NCI-H1694 (cell line): Measurements from ENCODE around the gene TMBIM1.

Source experiments
- DNase-seq: peaks from one replicate; lab custom pipeline; 2025; lab: John Stamatoyannopoulos, UW

TMBIM1 gene

DNA sequence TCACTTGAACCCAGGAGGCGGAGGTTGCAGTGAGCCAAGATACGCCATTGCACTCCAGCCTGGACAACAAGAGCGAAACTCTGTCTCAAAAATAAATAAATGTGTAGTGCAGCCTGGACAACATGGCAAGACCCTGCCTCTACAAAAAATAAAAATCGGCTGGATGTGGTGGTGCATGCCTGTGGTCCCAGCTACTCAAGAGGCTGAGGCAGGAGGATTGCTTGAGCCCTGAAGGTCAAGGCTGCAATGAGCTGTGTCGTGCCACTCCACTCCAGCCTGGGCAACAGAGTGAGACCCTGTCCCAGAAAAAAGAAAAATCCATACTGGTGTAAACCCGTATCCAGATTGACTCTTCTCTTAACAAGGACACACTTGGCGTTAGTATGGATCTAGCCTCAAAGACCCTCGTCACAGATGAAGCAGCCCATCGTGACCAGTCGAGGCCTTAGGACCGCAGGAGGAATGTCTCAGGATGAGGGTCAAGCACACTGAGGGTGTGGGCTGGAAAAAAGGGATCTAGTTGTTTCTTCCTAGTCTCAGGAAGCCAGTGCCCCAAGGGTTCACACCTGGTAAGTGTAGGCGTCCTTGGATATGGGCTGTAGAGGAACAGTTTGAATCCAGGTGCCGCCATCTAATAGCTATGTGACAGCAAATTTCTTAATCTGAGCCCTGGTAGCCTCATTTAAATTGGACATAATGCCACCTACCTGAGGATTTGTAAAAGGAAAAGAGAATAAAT, 35.5 kb downstream of the TMBIM1 start:
- DNase-seq = no peak

DNA sequence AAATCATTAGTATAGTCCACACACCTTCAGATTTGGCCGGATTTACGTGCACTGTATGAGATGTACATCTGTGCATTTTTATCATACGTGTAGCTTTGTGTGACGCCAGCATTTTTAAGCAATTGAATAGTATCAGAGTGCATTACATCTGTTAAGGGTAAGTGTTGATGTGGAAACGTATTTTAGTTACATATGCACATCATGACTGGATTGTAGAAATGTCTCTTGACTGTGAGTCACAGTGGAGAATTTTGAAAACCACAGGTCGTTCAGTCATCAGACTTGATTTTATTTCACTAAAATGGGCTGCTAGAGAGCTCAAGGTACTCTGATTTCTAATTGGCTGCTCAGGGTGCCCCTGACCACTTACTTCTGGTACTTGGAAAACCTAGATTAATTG, 36.9 kb downstream of the TMBIM1 start:
- DNase-seq = no peak

DNA sequence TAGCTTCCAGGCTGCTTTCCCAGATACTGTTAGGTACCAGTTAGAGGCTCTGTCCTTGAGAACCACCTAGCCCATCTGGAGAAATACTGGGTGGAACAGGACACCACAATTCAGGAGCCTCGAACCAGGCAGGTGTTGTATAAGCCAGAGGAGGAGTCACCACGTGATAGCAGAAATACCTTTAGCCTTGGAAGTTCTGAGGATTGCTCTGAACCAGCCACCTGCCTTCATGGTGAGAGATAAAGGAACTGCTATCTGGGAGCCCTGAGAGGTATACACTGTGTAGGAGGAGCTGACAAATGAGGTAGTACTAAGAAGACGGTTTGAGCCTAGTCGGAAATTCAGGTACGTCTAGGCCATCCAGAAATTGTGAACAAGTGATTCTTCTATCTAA, 39.1 kb downstream of the TMBIM1 start:
- no peak for DNase-seq

DNA sequence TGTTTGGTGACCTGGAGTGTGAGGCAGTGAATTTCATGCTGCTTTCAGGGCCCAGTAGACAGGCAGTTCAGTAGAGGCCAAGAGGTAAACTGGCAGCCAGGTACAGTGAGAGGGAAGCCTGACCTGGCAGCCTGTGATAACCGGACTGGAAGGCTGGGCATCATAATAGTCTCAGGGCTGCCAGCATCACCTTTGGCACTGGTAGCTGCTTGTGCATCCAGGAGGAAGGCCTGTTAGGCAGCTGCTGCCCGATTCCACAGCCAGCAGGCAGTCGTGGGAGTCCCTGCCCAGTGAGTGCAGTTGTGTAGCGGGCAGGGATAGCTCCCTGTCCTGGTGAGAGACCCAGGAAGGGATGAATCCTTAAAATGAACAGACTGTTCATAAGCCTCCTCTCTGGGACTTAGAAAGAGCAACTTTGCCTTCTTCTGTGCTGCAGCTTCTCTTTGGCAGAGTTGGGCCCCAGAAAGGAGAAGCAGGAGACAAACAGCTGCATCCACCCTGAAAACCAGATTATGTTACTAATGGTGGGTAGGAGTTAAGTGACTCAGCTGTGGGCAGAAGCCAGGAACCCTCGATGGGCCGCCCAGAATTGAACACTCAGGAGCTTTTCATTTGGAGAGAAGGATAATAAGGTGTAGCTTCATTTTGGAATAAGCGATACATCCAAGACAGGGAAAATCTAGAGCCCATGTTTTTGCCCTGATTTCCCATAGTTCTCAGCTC, 39.6 kb downstream of the TMBIM1 start:
- no peak for DNase-seq

DNA sequence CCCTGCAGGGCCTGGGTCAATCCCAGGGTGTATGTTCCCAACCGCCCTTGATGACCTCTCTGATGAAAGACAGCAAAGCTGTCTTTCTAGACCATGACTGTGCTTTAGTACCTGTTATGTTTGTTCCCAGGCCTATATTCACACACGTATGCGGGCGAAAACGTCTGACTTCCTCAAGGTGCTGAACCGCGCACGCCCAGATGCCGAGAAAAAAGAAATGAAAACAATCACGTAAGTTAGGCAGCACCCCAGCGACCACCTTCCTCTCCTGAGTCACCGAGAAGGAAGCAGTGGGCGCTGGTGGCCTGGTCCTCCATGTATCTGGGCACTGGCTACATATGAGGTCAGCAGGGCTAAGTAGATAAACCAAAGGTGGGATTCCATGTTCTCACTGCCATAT, 42.6 kb downstream of the TMBIM1 start:
- no peak for DNase-seq

DNA sequence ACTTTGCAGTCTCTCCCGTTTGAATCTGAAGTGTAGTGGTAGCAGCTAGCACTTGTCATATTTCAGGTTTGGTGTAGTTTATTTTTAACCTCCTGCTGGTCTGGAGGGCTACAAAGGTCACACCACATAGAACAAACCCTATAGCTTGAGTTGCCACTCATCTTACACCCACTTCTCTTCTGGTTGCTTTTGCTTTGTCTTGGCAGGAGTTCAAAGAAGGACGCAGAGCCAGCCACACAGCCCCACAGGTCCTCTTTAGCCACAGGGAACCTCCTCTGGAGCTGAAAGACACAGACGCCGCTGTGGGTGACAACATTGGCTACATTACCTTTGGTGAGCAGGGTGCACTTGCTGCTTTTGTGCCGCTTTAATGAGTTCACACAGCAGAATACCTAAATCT, 47.1 kb downstream of the TMBIM1 start:
- no peak for DNase-seq

DNA sequence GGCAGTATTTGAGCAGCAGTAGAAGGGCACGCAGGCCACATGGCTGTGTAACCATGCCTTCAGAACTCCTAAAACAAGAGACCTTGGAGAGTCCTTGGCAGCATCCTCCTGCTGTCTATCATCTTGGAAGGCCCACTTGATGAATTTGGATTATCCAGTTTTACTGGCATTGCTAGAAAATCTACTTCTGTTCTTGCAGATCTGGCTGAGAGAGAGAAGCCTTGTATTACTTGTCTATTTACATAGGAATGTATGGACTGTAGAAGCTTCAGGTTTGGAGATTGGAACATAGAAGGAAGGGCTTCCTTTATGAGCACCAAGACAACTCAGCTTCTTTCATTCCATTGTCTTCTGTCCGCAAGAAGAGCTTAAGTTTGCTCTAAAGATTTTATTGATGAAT, 47.6 kb downstream of the TMBIM1 start:
- no peak for DNase-seq

DNA sequence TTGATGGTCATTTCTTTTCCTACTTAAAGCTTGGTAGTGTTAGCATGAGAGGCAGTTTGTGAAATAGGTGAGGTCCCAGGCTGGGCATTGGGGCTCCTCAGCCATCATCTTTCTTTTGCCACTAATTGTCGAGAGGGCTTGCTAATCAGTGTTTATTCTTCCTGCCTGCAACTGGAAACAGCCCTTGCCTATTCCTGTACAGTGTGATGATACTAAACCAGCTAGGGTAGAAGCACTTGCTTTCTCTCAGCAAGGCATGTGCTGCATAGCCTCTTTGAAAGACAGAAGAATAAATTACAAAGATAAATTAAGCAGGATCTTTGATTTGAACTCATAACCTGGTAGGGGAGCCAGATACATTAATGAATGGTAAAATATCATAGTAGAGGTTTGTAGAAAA, 48.1 kb downstream of the TMBIM1 start:
- no peak for DNase-seq

DNA sequence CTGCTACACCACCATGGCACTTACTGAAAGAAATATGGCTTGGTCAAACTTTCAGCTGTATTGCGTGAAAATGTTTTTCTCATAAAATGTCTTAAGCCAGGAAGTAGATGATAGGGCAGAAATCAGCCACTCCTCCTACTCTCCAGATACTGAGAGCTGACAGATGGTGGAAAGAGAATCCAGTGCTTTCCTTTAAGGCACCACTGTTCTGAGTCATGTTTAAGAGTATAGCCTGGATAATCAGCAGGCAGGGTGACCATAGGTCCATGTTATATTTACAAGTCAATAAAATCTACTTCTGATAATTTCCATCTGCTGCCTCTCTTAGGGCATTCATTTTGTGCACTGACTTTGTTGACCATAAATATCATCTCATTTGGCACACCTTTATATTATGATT, 53.4 kb downstream of the TMBIM1 start:
- DNase-seq = no peak

DNA sequence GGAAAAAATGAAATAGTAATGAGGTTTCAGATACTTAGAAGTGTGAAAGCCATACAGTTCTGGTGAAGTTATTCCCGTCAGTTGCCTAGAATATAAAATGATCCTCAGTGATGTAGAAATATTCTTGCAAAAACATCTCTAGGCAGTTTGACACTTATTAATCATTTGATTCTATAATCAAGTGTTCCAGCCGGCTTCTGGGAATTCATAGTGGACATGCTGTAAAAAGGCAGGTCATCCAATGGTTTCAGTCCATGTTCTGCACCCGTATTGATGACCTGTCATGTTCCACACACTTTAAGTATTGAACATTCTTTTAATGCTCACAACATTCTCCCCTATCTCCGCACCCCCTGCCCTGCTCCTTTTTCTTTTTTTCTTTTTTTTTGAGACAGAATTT, 55.5 kb downstream of the TMBIM1 start:
- DNase-seq = no peak

DNA sequence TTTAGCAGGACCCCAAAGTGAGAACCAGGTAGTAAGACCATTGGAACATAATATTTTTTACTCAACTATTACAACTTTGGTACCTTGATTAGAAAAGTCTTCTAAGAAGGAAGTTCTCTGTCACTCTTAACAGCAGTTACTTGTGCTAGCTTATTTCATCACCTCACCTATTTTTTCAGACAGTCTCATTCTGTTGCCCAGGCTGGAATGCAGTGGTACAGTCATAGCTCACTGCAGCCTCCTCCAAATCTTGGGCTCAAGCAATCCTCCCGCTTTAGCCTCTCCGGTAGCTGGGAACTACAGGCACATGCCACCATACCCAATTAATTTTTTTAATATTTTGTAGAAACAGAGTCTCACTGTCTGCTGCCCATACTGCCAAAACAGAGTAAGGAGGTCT, 57.3 kb downstream of the TMBIM1 start:
- DNase-seq = no peak

DNA sequence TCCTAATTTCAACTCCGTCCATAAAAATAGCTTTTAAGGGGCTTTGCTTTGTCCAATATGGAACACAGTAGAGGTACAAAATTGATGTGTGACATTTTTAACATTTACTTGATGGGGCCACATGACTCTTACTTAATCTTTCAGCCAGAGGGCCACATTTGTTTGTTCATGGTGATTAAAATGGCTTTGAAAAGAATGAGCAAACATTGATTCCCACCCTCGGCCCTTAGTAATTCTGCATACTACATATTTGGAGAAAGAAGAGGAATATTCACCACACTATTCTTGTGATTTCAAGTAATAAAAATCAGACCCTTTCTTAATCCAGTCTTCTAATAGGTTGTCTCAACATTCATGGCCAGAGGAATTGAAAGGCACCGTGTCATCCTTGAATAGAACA, 57.8 kb downstream of the TMBIM1 start:
- no peak for DNase-seq

DNA sequence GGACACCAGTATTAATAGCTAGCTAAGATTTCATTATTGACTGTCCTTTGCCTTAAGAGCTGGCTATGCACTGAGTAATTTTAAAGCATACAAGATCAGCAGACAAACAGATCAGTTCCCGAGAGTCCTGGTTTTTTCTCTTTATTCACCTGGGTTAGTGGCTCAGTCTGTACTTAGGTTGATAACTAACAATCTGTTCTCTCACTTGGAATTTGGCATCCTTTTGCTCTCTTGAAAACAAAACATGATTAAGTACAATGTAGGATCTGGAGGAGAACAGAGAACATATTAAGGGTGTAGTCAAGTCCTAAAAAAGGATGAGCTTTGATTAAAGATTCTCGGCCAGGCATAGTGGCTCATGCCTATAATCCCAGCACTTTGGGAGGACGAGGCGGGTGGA, 58.8 kb downstream of the TMBIM1 start:
- DNase-seq = no peak

DNA sequence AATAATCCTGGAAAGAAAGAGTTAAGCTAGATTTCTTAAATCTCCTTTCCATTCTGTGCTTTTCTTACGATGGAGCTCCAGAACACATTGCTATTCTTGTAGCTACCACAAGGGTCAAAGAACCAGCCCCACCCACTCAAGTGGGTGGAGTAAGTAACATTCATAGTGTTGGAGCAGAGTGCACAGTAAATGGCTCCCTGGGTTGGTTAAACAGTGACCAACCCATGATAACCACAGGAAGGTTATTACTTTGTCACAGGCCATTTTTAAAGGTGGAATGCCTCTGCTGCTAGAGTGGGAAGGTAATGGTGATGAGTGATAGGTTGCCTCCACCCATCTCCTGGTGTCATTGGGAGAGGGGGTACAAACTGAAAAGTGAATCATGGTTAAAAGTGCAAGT, 61.4 kb downstream of the TMBIM1 start:
- no peak for DNase-seq

DNA sequence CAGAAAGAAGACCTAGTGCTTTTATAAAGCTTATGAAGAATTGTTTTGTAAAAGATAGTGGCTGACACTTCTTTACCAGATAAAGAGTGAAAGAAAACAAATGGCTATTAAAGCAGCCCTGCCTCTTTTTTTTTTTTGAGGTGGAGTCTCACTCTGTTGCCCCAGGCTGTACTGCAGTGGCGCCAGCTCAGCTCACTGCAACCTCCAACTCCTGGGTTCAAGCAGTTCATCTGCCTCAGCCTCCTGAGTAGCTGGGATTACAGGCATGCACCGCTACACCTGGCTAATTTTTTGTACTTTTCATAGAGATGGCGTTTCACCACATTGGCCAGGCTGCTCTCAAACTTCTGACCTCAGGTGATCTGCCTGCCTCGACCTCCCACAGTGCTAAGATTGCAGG, 62.5 kb downstream of the TMBIM1 start:
- no peak for DNase-seq

DNA sequence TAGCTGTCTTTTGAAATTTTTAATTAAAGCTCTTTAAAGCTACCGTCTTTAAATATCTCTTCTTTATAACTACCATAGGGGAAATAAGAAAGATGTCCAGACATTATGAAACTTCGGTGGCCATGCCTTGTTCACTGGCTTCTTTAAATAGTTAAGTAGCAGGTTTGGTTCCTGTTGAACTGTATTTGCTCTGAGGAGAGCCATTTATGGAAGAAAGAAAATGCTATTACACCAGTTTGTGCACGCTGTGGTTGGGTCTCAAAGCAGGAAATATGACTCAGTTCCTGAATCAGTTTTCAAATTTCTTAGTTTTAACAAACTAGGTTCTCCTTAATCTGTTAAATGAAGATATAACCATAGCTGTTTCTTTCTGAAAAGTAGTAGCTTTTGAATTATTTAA, 63.1 kb downstream of the TMBIM1 start:
- DNase-seq = no peak

DNA sequence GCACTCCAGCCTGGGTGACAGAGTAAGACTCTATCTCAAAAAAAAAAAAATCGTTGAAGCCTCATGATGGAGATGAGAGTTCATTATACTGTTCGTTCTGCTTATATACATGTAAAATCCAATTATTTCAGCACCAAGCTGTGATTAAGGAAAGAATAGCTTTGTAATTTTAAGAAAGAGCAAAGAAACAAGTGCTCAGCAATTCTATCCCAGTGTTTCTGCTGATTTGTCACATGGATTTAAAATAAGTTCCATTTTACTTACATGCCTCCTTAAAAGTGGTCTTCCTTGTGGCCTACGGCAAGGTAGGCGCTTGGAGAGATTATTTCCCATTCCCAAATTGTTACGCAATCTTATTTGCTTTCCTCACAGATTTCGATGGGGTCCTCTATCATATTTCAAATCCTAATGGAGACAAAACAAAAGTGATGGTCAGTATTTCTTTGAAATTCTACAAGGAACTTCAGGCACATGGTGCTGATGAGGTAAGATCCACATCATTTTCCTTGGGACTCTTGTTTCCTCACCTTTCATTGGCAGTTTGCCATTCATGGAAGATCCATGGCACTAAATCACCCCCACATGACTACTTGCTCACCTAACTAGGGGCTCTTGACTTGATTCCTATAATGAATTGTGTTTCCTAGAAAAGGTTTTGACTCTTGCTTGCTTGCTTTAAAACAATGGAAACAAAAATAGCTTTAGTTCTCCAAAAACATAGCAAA, 63.8 kb downstream of the TMBIM1 start:
- no peak for DNase-seq

DNA sequence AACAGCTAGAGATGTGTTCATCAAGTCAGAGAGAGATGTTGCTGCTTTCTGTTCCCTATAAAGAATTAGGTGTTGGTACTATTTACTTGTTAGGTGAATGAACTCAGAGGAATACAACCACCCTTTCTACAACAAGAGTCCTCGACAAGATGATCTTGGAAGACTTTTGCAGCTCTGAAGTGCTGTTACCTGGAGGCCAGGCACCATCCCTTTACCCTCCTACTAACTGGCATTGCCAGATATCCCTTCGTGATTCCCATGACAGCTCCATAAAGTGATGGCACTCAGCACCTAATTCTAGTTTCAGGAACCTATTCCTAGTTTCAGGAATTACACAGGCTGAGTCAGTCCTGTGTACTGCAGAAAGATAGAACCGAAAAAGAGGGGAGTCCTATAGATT, 65.4 kb downstream of the TMBIM1 start:
- no peak for DNase-seq
